Tibial nerve (tissue), 4 donors: ENCODE measurements around the gene MASP1. TPM values are rescaled to one million over a fixed set of nuclear protein-coding genes. Genes with fewer than 3 reads are reported as not detected.

ENCODE experiments used
- DNase-seq, 2 donors: peaks; one replicate each; pipeline ENCODE4 v3.0.0-alpha.2; 2019; ENCODE audit warnings: low spot score in 2 of 2
- H3K27ac ChIP-seq, 4 donors: fragments of 200-600 bp; sonication (generic) in 3 of 4; one replicate each; pipeline ENCODE4 v1.5.1; 2017 to 2019; ENCODE audit warnings: mild to moderate bottlenecking in 1 of 4
- H3K27me3 ChIP-seq, 2 donors: fragments of 200-600 bp; sonication (generic) in 1 of 2; one replicate each; pipeline versions ENCODE4 v1.5.1 to v1.6.0; 2017 to 2019
- H3K36me3 ChIP-seq, 3 donors: fragments of 200-600 bp; sonication (generic); one replicate each; pipeline ENCODE4 v1.5.1; 2018 to 2019
- H3K4me1 ChIP-seq, 4 donors: fragments of 200-600 bp; sonication (generic) in 3 of 4; one replicate each; pipeline ENCODE4 v1.5.1; 2017 to 2019
- H3K4me3 ChIP-seq, 4 donors: fragments of 200-600 bp; sonication (generic) in 3 of 4; one replicate each; pipeline ENCODE4 v1.5.1; 2017 to 2019; ENCODE audit warnings: mild to moderate bottlenecking in 1 of 4, moderate library complexity in 1 of 4
- H3K9me3 ChIP-seq, 4 donors: fragments of 200-600 bp; sonication (generic) in 3 of 4; one replicate each; pipeline ENCODE4 v1.5.1; 2017 to 2019
- CTCF ChIP-seq, 5 experiments: fragments of 200-600 bp in 3 of 5; fragments of 450-650 bp in 2 of 5; sonication (generic) in 3 of 5; IDR thresholded peaks; one replicate each; pipeline ENCODE4 v1.5.1; 2016 to 2019; ENCODE audit warnings: antibody characterized with exemption in 5 of 5, mild to moderate bottlenecking in 3 of 5, moderate library complexity in 2 of 5
- EP300 ChIP-seq, 2 donors: sonication (generic); formaldehyde crosslinking; IDR thresholded peaks; one replicate each; pipeline ENCODE4 v1.6.1; 2017; ENCODE audit warnings: antibody characterized with exemption in 2 of 2, mild to moderate bottlenecking in 1 of 2
- POLR2A ChIP-seq, 2 donors: fragments of 450-650 bp; IDR thresholded peaks; one replicate each; pipeline ENCODE4 v1.6.1; 2017; ENCODE audit warnings: antibody characterized with exemption in 2 of 2, mild to moderate bottlenecking in 2 of 2, moderate library complexity in 2 of 2
- WGBS, 2 donors: methylation state at CpG; one replicate each; pipeline ENCODE4 v1.1.5; 2018; 5-methylcytosine and 5-hydroxymethylcytosine counted together
- total RNA-seq, 4 donors: library from RNA; depleted of rRNA; stranded (reverse); fragments of >200 nt; gene quantifications; one replicate each; pipeline ENCODE4 v1.1.0, GENCODE V29; 2016

MASP1 gene
- total RNA-seq, 4 donors from 2014 or later, result 2.0 to 10.9 (median 4.7) TPM

- Histone ChIP-seq H3K36me3 (no peaks in the 10 kb centered on the region), H3K27ac (no peak overlapping the region), H3K4me1 (no peaks in the 10 kb centered on the region), H3K27me3 (peaks cover 0 to 4% of the 10 kb centered on the region in 2 donors), H3K9me3 (no peaks in the 10 kb centered on the region), H3K4me3 (no peak overlapping the region)
- TF ChIP-seq POLR2A (IDR thresholded peaks at IDR 0.05) (no peak), CTCF (IDR thresholded peaks at IDR 0.05) (no peak), EP300 (IDR thresholded peaks at IDR 0.05) (no peak)
- no peak for DNase-seq
Measured at GRCh38 chr3:187310226-187310625, 18.7 kb upstream of the MASP1 start.

GRCh38 chr3:187305881-187306280, 14.3 kb upstream of the MASP1 start:
- no peak overlapping the region for H3K4me3 ChIP-seq
- no peaks in the 10 kb centered on the region for H3K27me3 ChIP-seq
- TF ChIP-seq EP300 (IDR thresholded peaks at IDR 0.05) (no peak), POLR2A (IDR thresholded peaks at IDR 0.05) (no peak), CTCF (IDR thresholded peaks at IDR 0.05) (no peak)
- 65 to 69% methylated on average over 7 of the region's 7 CpGs for WGBS, 2 donors
- no peak overlapping the region for H3K27ac ChIP-seq
- no peaks in the 10 kb centered on the region for H3K36me3 ChIP-seq
- DNase-seq, result no peak
- no peaks in the 10 kb centered on the region for H3K4me1 ChIP-seq
- no peaks in the 10 kb centered on the region for H3K9me3 ChIP-seq

GRCh38 chr3:187299611-187300010, 8.1 kb upstream of the MASP1 start:
- Histone ChIP-seq H3K27ac (no peak overlapping the region), H3K4me1 (no peaks in the 10 kb centered on the region), H3K27me3 (no peaks in the 10 kb centered on the region), H3K4me3 (no peak overlapping the region), H3K36me3 (no peaks in the 10 kb centered on the region), H3K9me3 (no peaks in the 10 kb centered on the region)
- no peak for TF ChIP-seq EP300 (IDR thresholded peaks at IDR 0.05)
- no peak for TF ChIP-seq CTCF (IDR thresholded peaks at IDR 0.05)
- WGBS, 2 donors, result 91 to 94% methylated on average over 4 of the region's 4 CpGs
- no peak for DNase-seq

- Histone ChIP-seq H3K27ac (no peak overlapping the region), H3K4me1 (peaks cover 0 to under 1% (median 0%) of the 10 kb centered on the region in 4 donors), H3K9me3 (no peaks in the 10 kb centered on the region), H3K4me3 (no peak overlapping the region), H3K27me3 (no peaks in the 10 kb centered on the region), H3K36me3 (no peaks in the 10 kb centered on the region)
- WGBS, 2 donors, result 87 to 91% methylated on average over 2 of the region's 2 CpGs
- no peak for DNase-seq
- no peak for TF ChIP-seq EP300 (IDR thresholded peaks at IDR 0.05)
- TF ChIP-seq POLR2A (IDR thresholded peaks at IDR 0.05), result no peak
- TF ChIP-seq CTCF (IDR thresholded peaks at IDR 0.05), result no peak
Measured at GRCh38 chr3:187296911-187297310, 5.4 kb upstream of the MASP1 start.

- WGBS, 2 donors, result 68 to 73% methylated on average over 3 of the region's 3 CpGs
- Histone ChIP-seq H3K4me3 (no peak overlapping the region), H3K4me1 (peaks cover 0 to 9% (median 0%) of the 10 kb centered on the region in 4 donors), H3K27ac (no peak overlapping the region), H3K36me3 (no peaks in the 10 kb centered on the region), H3K9me3 (no peaks in the 10 kb centered on the region), H3K27me3 (no peaks in the 10 kb centered on the region)
- TF ChIP-seq POLR2A (IDR thresholded peaks at IDR 0.05), result no peak
- TF ChIP-seq CTCF (IDR thresholded peaks at IDR 0.05), result no peak
- TF ChIP-seq EP300 (IDR thresholded peaks at IDR 0.05), result no peak
- DNase-seq, result no peak
Measured at GRCh38 chr3:187296058-187296457, 4.5 kb upstream of the MASP1 start.
